Measurements from ENCODE around the gene XKR8.
"Not testable (repeated sequence)": the region's sequence is repeated elsewhere in the genome, so short reads cannot be mapped to it uniquely, and the experiment has no call there.

The XKR8 gene

DNA sequence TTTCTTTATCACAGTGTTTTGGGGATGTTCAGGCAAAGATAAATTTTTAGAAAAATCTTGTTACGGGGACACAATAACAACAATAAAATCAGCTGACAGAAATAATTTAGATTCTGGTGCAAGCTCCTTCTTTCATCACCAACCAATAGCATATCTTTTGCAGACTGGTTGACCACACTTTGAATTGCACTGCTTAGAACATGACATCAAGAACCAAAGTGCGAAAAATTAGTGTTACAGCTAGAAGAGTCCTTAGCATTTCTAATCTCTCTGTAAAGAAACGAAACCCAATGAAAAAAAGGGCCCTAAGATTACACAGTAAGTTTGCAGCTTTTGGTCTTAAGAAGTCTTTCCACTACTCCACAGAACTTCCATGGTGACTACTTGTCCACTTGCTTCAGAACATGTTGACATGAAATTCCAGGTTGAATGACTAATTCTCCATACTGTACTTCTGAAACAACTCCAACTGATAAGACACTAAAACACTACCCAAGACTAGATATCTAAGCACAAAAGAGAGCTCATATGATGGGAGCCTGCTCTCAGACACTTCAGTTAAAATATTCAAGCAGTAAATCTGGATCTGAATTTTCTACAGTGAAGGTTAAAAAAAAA lies 31.3 kb downstream of the XKR8 start:
- Histone ChIP-seq H3K4me1 (ENCODE audit: insufficient read depth, low read length) (no peaks in the 10 kb centered on the region), H3K36me3 (ENCODE audit: insufficient read depth, low read length) (peaks cover 6% of the 10 kb centered on the region), H3K9me3 (ENCODE audit: control insufficient read depth, insufficient read depth, low read length) (no peaks in the 10 kb centered on the region), H3K9ac (ENCODE audit: low read depth, low read length) (no peak overlapping the region)

DNA sequence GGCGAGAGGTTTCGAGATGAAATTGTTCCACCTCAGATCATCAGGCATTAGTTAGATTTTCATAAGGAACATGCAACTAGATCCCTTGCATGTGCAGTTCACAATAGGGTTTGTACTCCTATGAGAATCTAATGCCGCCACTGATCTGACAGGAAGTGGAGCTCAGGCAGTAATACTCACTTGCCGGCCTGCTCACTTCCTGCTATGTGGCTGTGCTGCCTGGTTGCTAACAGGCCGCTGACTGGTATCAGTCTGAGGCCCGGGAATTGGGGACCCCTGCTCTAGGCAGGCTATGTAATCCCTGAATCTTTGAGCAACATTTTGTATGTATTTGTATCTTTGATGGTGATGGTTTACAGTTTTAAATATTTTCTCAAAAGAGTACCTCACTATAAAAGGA lies 32.5 kb downstream of the XKR8 start:
- Histone ChIP-seq H3K9ac (ENCODE audit: low read depth, low read length) (no peak overlapping the region), H3K36me3 (ENCODE audit: insufficient read depth, low read length) (peaks cover 12% of the 10 kb centered on the region), H3K4me1 (ENCODE audit: insufficient read depth, low read length) (no peaks in the 10 kb centered on the region)

DNA sequence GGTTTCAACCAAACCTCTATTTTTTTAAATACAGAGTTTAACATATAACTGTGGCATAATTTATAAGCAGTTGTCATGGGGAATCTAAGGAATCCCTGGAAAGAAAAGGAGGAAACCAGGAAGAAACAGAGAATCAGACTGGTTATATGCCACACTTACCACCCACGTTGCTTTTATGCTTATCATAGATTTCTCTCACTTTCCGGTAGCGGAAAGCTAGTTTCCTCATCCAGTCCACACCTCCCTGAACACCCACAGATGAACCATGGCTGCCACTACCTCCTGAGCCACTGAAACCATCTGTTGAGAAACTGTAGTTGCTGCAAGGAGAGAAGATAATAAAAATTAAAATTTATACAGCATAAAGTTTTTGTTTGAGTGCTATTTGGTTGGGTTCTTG lies 33.5 kb downstream of the XKR8 start:
- Histone ChIP-seq H3K4me1 (ENCODE audit: insufficient read depth, low read length) (no peaks in the 10 kb centered on the region), H3K9ac (ENCODE audit: low read depth, low read length) (no peak overlapping the region), H3K9me3 (ENCODE audit: control insufficient read depth, insufficient read depth, low read length) (no peaks in the 10 kb centered on the region), H3K36me3 (ENCODE audit: insufficient read depth, low read length) (peaks cover 12% of the 10 kb centered on the region)

More for the DNA sequence above, 32.5 kb downstream of the XKR8 start:
- no peaks in the 10 kb centered on the region for H3K9me3 ChIP-seq (ENCODE audit: control insufficient read depth, insufficient read depth, low read length)

DNA sequence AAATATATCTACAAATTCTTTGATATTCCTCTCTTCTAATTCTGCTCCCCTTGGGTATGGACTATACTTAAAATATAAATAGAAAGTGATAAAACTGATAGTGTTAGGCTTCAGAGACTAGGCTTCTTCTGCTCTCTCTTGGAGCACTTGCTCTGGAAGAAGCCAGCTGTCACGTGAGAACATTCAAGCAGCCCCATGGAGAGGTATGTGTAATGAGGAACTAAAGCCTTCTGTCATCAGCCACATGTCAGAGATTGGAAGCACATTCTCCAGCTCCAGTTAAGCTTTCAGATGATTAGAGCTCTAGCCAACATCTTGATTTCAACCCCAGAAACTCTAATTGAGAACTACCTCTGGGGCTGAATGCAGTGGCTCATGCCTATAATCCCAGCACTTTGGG lies 34.3 kb downstream of the XKR8 start:
- Histone ChIP-seq H3K9ac (ENCODE audit: low read depth, low read length) (no peak overlapping the region), H3K36me3 (ENCODE audit: insufficient read depth, low read length) (peaks cover 12% of the 10 kb centered on the region), H3K4me1 (ENCODE audit: insufficient read depth, low read length) (no peaks in the 10 kb centered on the region), H3K9me3 (ENCODE audit: control insufficient read depth, insufficient read depth, low read length) (no peaks in the 10 kb centered on the region)

DNA sequence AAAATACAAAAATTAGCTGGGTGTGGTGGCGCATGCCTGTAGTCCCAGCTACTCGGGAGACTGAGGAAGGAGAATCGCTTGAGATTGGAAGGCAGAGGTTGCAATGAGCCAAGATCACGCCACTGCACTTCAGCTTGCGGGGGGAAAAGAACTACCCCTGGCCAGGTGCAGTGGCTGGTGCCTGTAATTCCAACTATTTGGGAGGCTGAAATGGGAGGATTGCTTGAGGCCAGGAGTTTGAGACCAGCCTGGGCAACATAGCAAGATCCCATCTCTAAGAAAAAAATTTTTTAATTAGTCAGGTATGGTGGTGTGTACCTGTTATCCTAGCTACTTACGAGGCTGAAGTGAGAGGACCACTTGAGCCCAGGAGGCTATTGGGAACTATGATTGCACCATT lies 34.8 kb downstream of the XKR8 start:
- not testable (repeated sequence) for H3K36me3 ChIP-seq (ENCODE audit: insufficient read depth, low read length); H3K9ac ChIP-seq (ENCODE audit: low read depth, low read length); H3K4me1 ChIP-seq (ENCODE audit: insufficient read depth, low read length)

DNA sequence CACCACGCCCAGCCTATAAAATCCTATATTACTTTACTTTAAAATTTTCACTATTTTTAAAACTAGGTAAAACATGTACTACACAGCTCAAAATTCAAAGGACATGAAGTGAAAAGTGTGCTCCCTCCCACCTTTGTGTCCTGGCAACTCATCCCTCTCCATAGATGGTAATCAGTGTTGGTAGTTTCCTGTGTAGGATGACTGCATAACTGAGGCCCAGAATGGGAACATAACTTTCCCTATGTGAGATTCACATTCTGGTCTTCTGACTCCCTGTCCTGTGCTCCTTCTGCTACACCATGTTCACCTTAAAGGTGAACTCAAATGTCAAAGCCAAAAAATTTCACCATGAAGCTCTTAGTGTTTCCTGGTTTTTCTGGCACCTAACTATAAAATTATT lies 39.3 kb downstream of the XKR8 start:
- H3K4me1 ChIP-seq (ENCODE audit: insufficient read depth, low read length) = no peaks in the 10 kb centered on the region
- H3K9ac ChIP-seq (ENCODE audit: low read depth, low read length) = no peak overlapping the region
- H3K36me3 ChIP-seq (ENCODE audit: insufficient read depth, low read length) = peaks cover 8% of the 10 kb centered on the region; the same call in 1 of the 2 replicates
- no peaks in the 10 kb centered on the region for H3K9me3 ChIP-seq (ENCODE audit: control insufficient read depth, insufficient read depth, low read length)

More for the DNA sequence above, 34.8 kb downstream of the XKR8 start:
- H3K9me3 ChIP-seq (ENCODE audit: control insufficient read depth, insufficient read depth, low read length) = not testable (repeated sequence)

DNA sequence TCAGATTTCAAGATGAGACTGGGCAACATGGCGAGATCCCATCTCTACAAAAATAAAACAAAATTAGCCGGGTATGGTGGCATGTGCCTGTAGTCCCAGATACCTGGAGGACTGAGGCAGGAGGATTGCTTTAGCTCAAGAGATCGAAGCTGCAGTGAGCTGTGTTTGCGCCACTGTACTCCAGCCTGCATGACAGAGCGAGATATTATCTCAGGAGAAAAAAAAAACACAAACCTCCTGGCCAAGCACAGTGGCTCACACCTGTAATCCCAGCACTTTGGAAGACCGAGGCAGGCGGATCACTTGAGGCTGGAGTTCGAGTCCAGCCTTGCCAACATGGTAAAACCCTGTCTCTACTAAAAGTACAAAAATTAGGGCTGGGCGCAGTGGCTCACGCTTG lies 42.8 kb downstream of the XKR8 start:
- peaks cover 4% of the 10 kb centered on the region; the same call in 1 of the 2 replicates for H3K36me3 ChIP-seq (ENCODE audit: insufficient read depth, low read length)
- no peaks in the 10 kb centered on the region for H3K4me1 ChIP-seq (ENCODE audit: insufficient read depth, low read length)
- no peaks in the 10 kb centered on the region for H3K9me3 ChIP-seq (ENCODE audit: control insufficient read depth, insufficient read depth, low read length)
- no peak overlapping the region for H3K9ac ChIP-seq (ENCODE audit: low read depth, low read length)

DNA sequence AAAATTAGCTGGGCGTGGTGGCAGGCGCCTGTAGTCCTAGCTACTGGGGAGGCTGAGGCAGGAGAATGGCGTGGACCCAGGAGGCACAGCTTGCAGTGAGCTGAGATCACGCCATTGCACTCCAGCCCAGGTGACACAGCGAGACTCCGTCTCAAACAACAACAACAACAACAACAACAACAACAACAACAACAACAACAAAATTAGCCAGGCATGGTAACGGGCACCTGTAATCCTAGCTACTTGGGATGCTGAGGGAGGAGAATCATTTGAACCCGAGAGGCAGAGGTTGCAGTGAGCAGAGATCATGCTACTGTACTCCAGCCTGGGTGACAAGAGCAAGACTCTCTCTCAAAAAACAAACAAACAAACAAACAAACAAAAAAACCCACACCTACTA lies 43.3 kb downstream of the XKR8 start:
- H3K36me3 ChIP-seq (ENCODE audit: insufficient read depth, low read length); H3K4me1 ChIP-seq (ENCODE audit: insufficient read depth, low read length): not testable (repeated sequence)

DNA sequence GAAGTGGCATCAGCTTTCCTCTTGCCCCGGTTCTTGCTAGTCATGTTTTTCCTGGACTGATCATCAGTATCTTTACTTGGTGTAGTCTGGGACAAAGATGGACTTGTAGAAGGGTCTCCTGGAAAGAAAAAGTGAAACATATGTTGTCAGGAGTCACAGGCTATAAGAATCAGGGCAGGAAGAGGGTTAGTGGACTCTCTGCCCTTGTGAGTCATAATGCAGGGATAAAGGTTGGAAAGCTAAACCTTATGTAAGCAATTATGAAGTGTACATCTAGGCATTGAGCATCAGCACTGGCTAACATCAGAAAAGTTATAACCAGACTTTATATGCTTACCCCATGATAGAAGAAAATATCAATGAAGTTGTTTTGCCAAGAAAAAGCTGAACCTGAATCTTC lies 51.2 kb downstream of the XKR8 start:
- Histone ChIP-seq H3K4me1 (ENCODE audit: insufficient read depth, low read length) (no peaks in the 10 kb centered on the region), H3K9me3 (ENCODE audit: control insufficient read depth, insufficient read depth, low read length) (no peaks in the 10 kb centered on the region), H3K9ac (ENCODE audit: low read depth, low read length) (no peak overlapping the region), H3K36me3 (ENCODE audit: insufficient read depth, low read length) (peaks cover 15% of the 10 kb centered on the region)

More for the DNA sequence above, 43.3 kb downstream of the XKR8 start:
- not testable (repeated sequence) for H3K9ac ChIP-seq (ENCODE audit: low read depth, low read length); H3K9me3 ChIP-seq (ENCODE audit: control insufficient read depth, insufficient read depth, low read length)

All from ES-I3 (cell line).